Coronary artery (tissue), 2 donors: ENCODE data around the gene RBMS1.

Experiments
- DNase-seq: peaks from one replicate; pipeline ENCODE4 v3.0.0-alpha.2; 2017; ENCODE audit warnings: low spot score
- H3K27ac ChIP-seq, 2 donors: fragments of 200-600 bp; sonication (generic); one replicate each; pipeline ENCODE4 v1.5.1; 2016 to 2019
- H3K4me3 ChIP-seq: fragments of 200-600 bp; sonication (generic); 2 replicates; pipeline ENCODE4 v1.5.1; 2016; ENCODE audit warnings: mild to moderate bottlenecking, moderate library complexity
- CTCF ChIP-seq: fragments of 200-600 bp; sonication (generic); IDR thresholded peaks from one replicate; pipeline ENCODE4 v1.5.1; 2019; ENCODE audit warnings: antibody characterized with exemption

Gene RBMS1

DNA sequence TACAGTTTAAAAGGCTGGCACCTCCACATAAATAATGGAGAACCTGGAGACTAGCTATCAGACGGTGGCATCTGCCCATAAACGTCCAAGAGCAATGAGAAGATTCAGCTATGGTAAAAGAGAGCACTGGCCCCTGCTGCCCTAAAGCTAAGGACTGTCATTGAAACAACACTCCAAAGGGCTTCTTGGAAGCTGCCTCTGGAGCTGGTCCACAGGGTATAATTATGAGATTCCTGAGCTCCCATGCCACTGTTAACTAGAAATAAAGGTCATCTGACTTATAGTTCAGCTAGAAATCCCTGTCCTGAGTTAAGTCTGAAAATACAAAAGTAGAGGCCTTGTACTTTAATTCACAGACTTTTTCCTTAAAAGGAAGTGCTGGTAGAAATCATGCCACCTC lies 39.9 kb upstream of the RBMS1 start:
- H3K27ac ChIP-seq = no peak overlapping the region
- no peak overlapping the region for H3K4me3 ChIP-seq
- DNase-seq = no peak
- no peak for TF ChIP-seq CTCF

DNA sequence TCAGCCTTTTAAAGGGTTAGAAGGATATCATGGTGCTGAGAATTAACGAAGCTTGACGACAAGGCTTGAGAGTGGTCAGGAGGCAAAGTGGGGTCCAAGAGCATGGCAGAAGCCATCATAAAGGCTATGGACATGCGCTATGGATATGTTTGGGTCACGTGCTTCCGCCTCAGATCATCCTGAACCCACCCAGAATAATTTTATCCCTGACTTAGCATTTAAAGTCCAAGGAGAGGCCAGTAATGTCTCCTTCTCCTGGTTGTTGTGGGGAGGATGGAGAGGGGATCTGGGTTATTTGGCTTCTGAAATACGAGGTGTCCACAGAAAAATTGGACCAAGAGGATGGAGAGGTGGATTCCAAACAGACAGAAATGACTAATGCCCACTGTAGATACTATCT lies 38.8 kb upstream of the RBMS1 start:
- TF ChIP-seq CTCF = no peak
- H3K27ac ChIP-seq = no peak overlapping the region
- H3K4me3 ChIP-seq = no peak overlapping the region
- DNase-seq = no peak

GRCh38 chr2:160522951-160523710 lies 29.5 kb upstream of the RBMS1 start:
- TF ChIP-seq CTCF = no peak
- Histone ChIP-seq H3K4me3 (no peak overlapping the region), H3K27ac (no peak overlapping the region)
- no peak for DNase-seq

DNA sequence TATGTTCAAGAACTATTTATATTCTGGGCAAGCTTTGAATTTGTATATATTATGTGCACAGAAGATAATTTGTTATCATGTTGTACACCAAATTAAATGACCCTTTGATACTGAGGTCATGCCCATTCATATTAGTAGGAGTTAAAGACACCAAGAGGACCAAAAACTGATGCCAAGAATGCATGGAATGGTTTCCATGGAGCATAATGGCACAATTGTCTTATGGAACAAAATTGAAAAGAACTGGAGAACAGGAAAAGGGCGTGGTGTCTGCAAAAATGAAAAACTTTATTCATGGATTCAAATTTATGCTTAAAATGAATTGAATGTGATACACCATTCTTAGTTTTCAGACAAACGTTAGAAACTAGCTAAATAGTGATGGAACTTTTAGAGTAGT lies 24.1 kb upstream of the RBMS1 start:
- DNase-seq = no peak
- Histone ChIP-seq H3K4me3 (no peak overlapping the region), H3K27ac (no peak overlapping the region)
- TF ChIP-seq CTCF = no peak

DNA sequence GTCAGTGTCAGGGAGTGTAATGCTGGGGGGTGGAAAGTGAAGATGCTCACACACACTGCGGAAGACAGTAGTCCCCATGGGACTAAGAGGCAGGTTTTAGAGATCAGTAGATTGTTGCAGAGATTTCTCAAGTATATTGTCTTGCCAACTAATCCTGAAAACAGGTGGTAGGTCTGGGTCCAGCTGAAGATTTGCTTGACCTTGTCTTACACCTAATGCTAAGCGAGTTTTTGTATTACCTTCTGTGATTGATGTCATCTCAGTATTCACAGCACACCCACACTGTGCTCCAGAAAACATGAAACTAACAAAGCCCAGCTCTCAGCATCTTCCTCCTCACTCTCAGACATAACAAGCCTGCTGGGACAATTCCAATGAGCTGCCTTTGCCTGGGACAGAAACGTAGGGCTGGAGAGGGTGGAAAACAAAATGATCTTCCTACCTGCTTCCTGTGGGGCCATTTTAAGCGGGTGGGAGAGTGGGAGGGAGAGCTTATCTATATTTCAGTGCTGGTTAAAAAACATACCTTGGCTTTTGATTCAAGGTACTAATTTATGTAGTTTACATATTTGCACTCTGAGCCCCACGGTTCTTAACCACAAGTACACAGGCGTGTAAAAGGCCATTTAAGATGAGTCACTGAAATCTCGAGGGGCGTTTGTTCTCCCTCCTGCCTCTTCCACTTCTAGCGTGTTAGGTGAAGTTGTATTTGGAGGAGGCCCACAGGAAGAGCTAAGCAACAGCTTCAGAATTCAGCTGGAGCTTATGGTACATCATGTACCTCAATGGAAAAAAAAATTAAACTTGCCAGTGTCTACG lies 23.1 kb upstream of the RBMS1 start:
- DNase-seq = no peak
- no peak for TF ChIP-seq CTCF
- H3K4me3 ChIP-seq = no peak overlapping the region
- no peak overlapping the region for H3K27ac ChIP-seq

- no peak overlapping the region for H3K27ac ChIP-seq
- DNase-seq = no peak
- no peak overlapping the region for H3K4me3 ChIP-seq
- no peak for TF ChIP-seq CTCF
Measured at GRCh38 chr2:160515120-160515519, 21.5 kb upstream of the RBMS1 start.

DNA sequence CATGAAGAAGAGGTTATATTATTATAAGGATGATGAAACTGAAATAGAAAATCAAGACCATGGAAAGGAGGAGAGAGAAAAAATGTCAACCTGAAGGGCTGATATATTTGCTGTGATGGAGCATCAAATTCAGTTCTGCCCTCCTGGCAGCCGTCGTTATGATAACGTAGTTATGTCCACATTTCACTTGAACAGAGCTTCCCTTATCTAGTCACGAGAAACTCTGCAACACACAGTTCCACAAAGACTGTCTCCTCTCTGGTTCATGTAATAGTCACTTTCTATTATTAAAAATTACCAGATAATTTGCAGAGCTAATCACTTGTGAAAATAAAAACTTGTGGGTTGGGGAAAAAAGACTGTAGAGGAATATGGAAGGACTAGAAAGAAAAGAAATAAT lies 19.5 kb upstream of the RBMS1 start:
- DNase-seq = no peak
- Histone ChIP-seq H3K27ac (no peak overlapping the region), H3K4me3 (no peak overlapping the region)
- no peak for TF ChIP-seq CTCF
